H1 (cell line): ENCODE data around the gene TUBA8. TPM values are rescaled to one million over a fixed set of nuclear protein-coding genes. Genes with fewer than 3 reads are reported as not detected.

Experiments
- MAFK ChIP-seq: IDR thresholded peaks from 2 replicates; pipeline ENCODE4 v1.6.1; 2012; ENCODE audit warnings: low read depth, mild to moderate bottlenecking, improper control_type of control experiment, low read length
- POLR2AphosphoS5 ChIP-seq: IDR thresholded peaks from 2 replicates; pipeline ENCODE4 v1.6.1; 2011; ENCODE audit warnings: low read depth, low read length
- TAF7 ChIP-seq: optimal IDR thresholded peaks from 2 replicates; pipeline ENCODE3; 2011; ENCODE audit warnings: low read depth, mild to moderate bottlenecking, inconsistent platforms, low read length, moderate library complexity, borderline replicate concordance
- polyA plus RNA-seq, 7 experiments: library from polyadenylated mRNA; depleted of rRNA in 3 of 7; stranded (reverse) in 5 of 7; unstranded in 2 of 7; fragments of >200 nt in 5 of 7; fragments of 200-250 nt in 2 of 7; gene quantifications; 1 replicate in 5 of 7; 2 replicates in 1 of 7; 4 replicates in 1 of 7; pipeline versions ENCODE4 v1.2.1 to v1.2.3, GENCODE V29; 2011 to 2013; ENCODE audit warnings: missing spikeins in 2 of 7, mixed read lengths in 2 of 7
- total RNA-seq: library from RNA; stranded (reverse); fragmentation: NEBNext Ultra II Directional; extraction: Animal tissue kit (Norgen Biotek cat#: 25700); gene quantifications from 2 replicates; pipeline ENCODE4 v1.2.1, GENCODE V29; 2021

TUBA8 gene
- total and polyA plus RNA-seq, 2 of the 8 experiments (the other 6 are each of a cell fraction or from before 2014, with no cell fraction given) = 1.0 to 4.0 TPM

- TF ChIP-seq TAF7 (no peak), POLR2AphosphoS5 (no peak), MAFK (no peak)
These were observed 27.2 kb upstream of the TUBA8 start (continued) for GRCh38 chr22:18083406-18083805.
